A549 (cell line): ENCODE data around the gene MDGA2. TPM values are rescaled to one million over a fixed set of nuclear protein-coding genes. Genes with fewer than 3 reads are reported as not detected.

Experiments
- ATAC-seq, 2 experiments: fragments of 200-7000 bp in 1 of 2; fragments of >200 bp in 1 of 2; cut with Nextera tagmentation in 1 of 2; cut with Tn5 transposase in 1 of 2; 3 replicates each; pipeline versions ENCODE4 v1.8.0 to v1.9.1; 2018 to 2020; ENCODE audit warnings: mild to moderate bottlenecking in 1 of 2, moderate library complexity in 1 of 2
- CTCF ChIA-PET: fragments of 300-600 bp; sonication (Branson Sonifier 250); formaldehyde crosslinking; extraction: SDS; loops from one replicate; lab custom pipeline; 2021; ENCODE audit warnings: antibody characterized with exemption, inconsistent platforms; lab: Yijun Ruan, JAX
- POLR2A ChIA-PET: fragments of 350-600 bp; formaldehyde crosslinking; extraction: SDS; loops from one replicate; lab custom pipeline; 2021; ENCODE audit warnings: antibody characterized with exemption, inconsistent platforms; lab: Yijun Ruan, JAX
- DNase-seq, 2 experiments: peaks; one replicate each; pipeline versions ENCODE4 v3.0.0 to v3.0.0-alpha.2; 2011 to 2016; ENCODE audit warnings: low read depth in 1 of 2, low spot score in 1 of 2
- FAIRE-seq: peaks from 2 replicates; lab custom pipeline; 2011; peaks lifted over from hg19 to GRCh38; lab: Jason Lieb, UNC
- H3K27ac ChIP-seq, 2 experiments: fragments of >200 bp; sonication (Bioruptor Twin); formaldehyde crosslinking; 3 replicates each; pipeline ENCODE4 v1.5.1; 2016 to 2017
- H3K4me1 ChIP-seq: fragments of >200 bp; sonication (Bioruptor Twin); formaldehyde crosslinking; 3 replicates; pipeline ENCODE4 v1.6.1; 2016
- H3K4me2 ChIP-seq: fragments of >200 bp; sonication (Bioruptor Twin); formaldehyde crosslinking; 3 replicates; pipeline ENCODE4 v1.6.1; 2016
- H3K4me3 ChIP-seq: fragments of >200 bp; sonication (Bioruptor Twin); formaldehyde crosslinking; 3 replicates; pipeline ENCODE4 v1.5.1; 2016
- H3K9me3 ChIP-seq: fragments of >200 bp; sonication (Bioruptor Twin); formaldehyde crosslinking; 3 replicates; pipeline ENCODE4 v1.6.1; 2016
- BHLHE40 ChIP-seq: IDR thresholded peaks from 2 replicates; pipeline ENCODE4 v1.6.1; 2012; ENCODE audit warnings: low read depth, low read length, inconsistent platforms
- CBX2 ChIP-seq: fragments of 200-600 bp; sonication (generic); IDR thresholded peaks from 2 replicates; pipeline ENCODE4 v1.6.1; 2016; ENCODE audit warnings: low read depth, mild to moderate bottlenecking, borderline replicate concordance
- ELK1 ChIP-seq: fragments of 150-350 bp; IDR thresholded peaks from 2 replicates; pipeline ENCODE4 v1.6.1; 2014; ENCODE audit warnings: low read depth, mild to moderate bottlenecking, low read length
- ESRRA ChIP-seq: fragments of 150-350 bp; IDR thresholded peaks from 2 replicates; pipeline ENCODE4 v1.6.1; 2014; ENCODE audit warnings: mild to moderate bottlenecking, low read length, borderline replicate concordance
- FOSL2 ChIP-seq, 2 experiments: fragments of 450-650 bp in 1 of 2; fragments of >200 bp in 1 of 2; sonication (Bioruptor Twin) in 1 of 2; formaldehyde crosslinking; IDR thresholded peaks; 2 replicates each; pipeline versions ENCODE4 v1.5.0 to v1.6.1; 2016 to 2020; ENCODE audit warnings: mild to moderate bottlenecking in 1 of 2, moderate library complexity in 1 of 2
- FOXS1 ChIP-seq: fragments of 250-450 bp; sonication (Bioruptor Pico); IDR thresholded peaks from 2 replicates; pipeline ENCODE4 v1.5.0; 2020; ENCODE audit warnings: mild to moderate bottlenecking, moderate library complexity
- GATA3 ChIP-seq: IDR thresholded peaks from 2 replicates; pipeline ENCODE4 v1.6.1; 2012; ENCODE audit warnings: borderline replicate concordance
- HES2 ChIP-seq: fragments of >200 bp; sonication (Bioruptor Twin); formaldehyde crosslinking; IDR thresholded peaks from 2 replicates; pipeline ENCODE4 v1.6.1; 2016
- HEYL ChIP-seq: fragments of 250-450 bp; sonication (Bioruptor Pico); IDR thresholded peaks from 2 replicates; pipeline ENCODE4 v1.8.0; 2021; ENCODE audit warnings: mild to moderate bottlenecking, moderate library complexity
- HOXA7 ChIP-seq: fragments of 250-450 bp; sonication (Bioruptor Pico); IDR thresholded peaks from 2 replicates; pipeline ENCODE4 v1.5.0; 2020; ENCODE audit warnings: mild to moderate bottlenecking, moderate library complexity
- PBX3 ChIP-seq: IDR thresholded peaks from 2 replicates; pipeline ENCODE4 v1.6.1; 2012
- PHF8 ChIP-seq: fragments of 200-600 bp; sonication (generic); IDR thresholded peaks from 2 replicates; pipeline ENCODE4 v1.6.1; 2016; ENCODE audit warnings: low read depth, mild to moderate bottlenecking, antibody characterized with exemption, moderate library complexity, borderline replicate concordance
- POLR2A ChIP-seq: IDR thresholded peaks from 2 replicates; pipeline ENCODE4 v1.6.1; 2012; ENCODE audit warnings: mild to moderate bottlenecking, low read length
- RAD21 ChIP-seq, 2 experiments: fragments of >200 bp in 1 of 2; sonication (Bioruptor Twin) in 1 of 2; formaldehyde crosslinking in 1 of 2; IDR thresholded peaks in 1 of 2; conservative IDR thresholded peaks in 1 of 2; 2 replicates in 1 of 2; 3 replicates in 1 of 2; pipeline ENCODE4 v1.6.1; 2012 to 2018; ENCODE audit warnings: inconsistent platforms in 1 of 2
- RARB ChIP-seq: fragments of 250-450 bp; sonication (Bioruptor Pico); IDR thresholded peaks from 2 replicates; pipeline ENCODE4 v1.8.0; 2021; ENCODE audit warnings: mild to moderate bottlenecking, moderate library complexity
- REST ChIP-seq: fragments of 200-600 bp; sonication (generic); IDR thresholded peaks from 2 replicates; pipeline ENCODE4 v1.6.1; 2016; ENCODE audit warnings: antibody characterized with exemption, mild to moderate bottlenecking, moderate library complexity
- RFX5 ChIP-seq: fragments of 450-650 bp; IDR thresholded peaks from 2 replicates; pipeline ENCODE4 v1.7.1; 2014; ENCODE audit warnings: antibody characterized with exemption, mild to moderate bottlenecking, moderate library complexity
- SREBF2 ChIP-seq: fragments of 450-650 bp; IDR thresholded peaks from 2 replicates; pipeline ENCODE4 v1.6.1; 2014; ENCODE audit warnings: mild to moderate bottlenecking, moderate library complexity
- ZC3H11A ChIP-seq: fragments of 450-650 bp; IDR thresholded peaks from 2 replicates; pipeline ENCODE4 v1.6.1; 2014; ENCODE audit warnings: antibody characterized with exemption, mild to moderate bottlenecking
- WGBS: methylation state at CpG from one replicate; pipeline ENCODE4 v1.1.6; 2017; ENCODE audit errors: missing lambda C conversion rate; 5-methylcytosine and 5-hydroxymethylcytosine counted together
- polyA plus RNA-seq, 4 experiments: library from polyadenylated mRNA; depleted of rRNA in 3 of 4; stranded (reverse); fragments of >200 nt; fragmentation: RNase III in 1 of 4; extraction: RNeasy Plus Mini Kit Qiagen cat#74134 plus additional on column Dnase treatment in 1 of 4; gene quantifications; 2 replicates in 3 of 4; 3 replicates in 1 of 4; pipeline ENCODE4 v1.2.3, GENCODE V29; 2011 to 2017
- TF ChIP-seq, protein P1 (sequence below): IDR thresholded peaks from 2 replicates; pipeline ENCODE4 v1.6.1; 2012; ENCODE audit warnings: low read depth, borderline replicate concordance
- TF ChIP-seq, protein P2 (sequence below): fragments of >200 bp; sonication (Bioruptor Twin); formaldehyde crosslinking; IDR thresholded peaks from 3 replicates; pipeline ENCODE4 v1.6.1; 2016
- TF ChIP-seq, protein P3 (sequence below): fragments of 250-450 bp; sonication (Bioruptor Pico); IDR thresholded peaks from 2 replicates; pipeline ENCODE4 v1.5.0; 2021; ENCODE audit warnings: mild to moderate bottlenecking, moderate library complexity, borderline replicate concordance

The MDGA2 gene
- polyA plus RNA-seq, 2 of the 4 experiments (the other 2 are of a cell fraction): 0.08 to 0.12 TPM

DNA sequence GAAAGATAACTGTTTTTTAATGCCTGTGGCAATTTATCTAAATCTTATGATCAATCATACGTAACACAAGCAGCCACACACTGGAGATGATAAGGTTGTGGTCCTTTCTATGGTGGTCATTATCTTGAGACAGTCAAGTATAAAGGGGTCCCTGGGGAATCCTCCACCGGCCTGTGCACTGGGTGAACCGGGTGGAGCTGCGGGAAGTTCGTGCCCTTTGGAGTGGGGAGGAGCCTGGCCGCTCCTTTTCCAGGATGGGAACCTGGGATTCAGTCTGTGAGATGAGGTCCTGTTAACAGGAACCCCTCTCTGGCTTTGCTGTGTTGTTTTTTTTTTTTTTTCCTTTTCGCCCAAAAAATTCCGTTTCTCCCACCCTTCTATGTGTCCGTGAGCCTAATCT, 856.3 kb downstream of the MDGA2 start:
- TF ChIP-seq ELK1 (no peak), RARB (CRISPR knock-in tag) (no peak), ESRRA (no peak), REST (no peak), FOXS1 (no peak), ZC3H11A (no peak), RAD21 (conservative IDR thresholded peaks at IDR 0.05 in 1 of 2, IDR thresholded peaks at IDR 0.05 in 1 of 2) (no peak), RFX5 (no peak), PBX3 (no peak), FOSL2 (IDR thresholded peaks at IDR 0.05) (no peak), FOSL2 (CRISPR knock-in tag; IDR thresholded peaks at IDR 0.05) (no peak), CBX2 (no peak), HES2 (no peak), PHF8 (no peak), GATA3 (no peak), HOXA7 (CRISPR knock-in tag) (no peak)
- TF ChIP-seq, protein P1, sequence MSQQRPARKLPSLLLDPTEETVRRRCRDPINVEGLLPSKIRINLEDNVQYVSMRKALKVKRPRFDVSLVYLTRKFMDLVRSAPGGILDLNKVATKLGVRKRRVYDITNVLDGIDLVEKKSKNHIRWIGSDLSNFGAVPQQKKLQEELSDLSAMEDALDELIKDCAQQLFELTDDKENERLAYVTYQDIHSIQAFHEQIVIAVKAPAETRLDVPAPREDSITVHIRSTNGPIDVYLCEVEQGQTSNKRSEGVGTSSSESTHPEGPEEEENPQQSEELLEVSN: no peak
- H3K4me1 ChIP-seq: no peaks in the 10 kb centered on the region
- no peak overlapping the region for H3K27ac ChIP-seq
- DNase-seq (no peak), ATAC-seq (no peak), FAIRE-seq (no peak)
- H3K9me3 ChIP-seq: no peaks in the 10 kb centered on the region
- WGBS: 17% methylated on average over 9 of the region's 9 CpGs
- H3K4me3 ChIP-seq: no peak overlapping the region
- ChIA-PET CTCF (interaction anchor here (0.7 kb wide), 1 partner anchor 330 kb away, joined by 3 read pairs; no protein-coding TSS in a partner anchor), POLR2A (no interaction called here)
- H3K4me2 ChIP-seq: no peak overlapping the region

DNA sequence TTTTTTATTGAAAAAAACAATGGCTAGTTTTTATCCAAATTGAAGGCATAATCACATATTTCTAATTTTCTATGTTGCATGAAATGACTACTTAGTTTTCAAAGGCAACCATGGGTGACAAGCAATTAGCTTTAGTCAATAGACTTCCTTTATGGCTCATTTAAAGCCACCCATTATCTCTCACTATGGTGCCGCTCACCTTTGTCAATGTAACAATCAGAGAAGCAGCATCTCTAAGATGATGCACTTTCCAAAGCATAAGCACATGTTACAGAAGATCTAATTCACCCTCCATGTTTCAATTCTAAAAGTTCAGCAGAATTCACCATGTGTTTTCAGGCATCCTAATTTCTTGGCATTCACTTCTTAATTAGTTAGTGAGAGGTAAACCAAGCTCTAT, 857.3 kb downstream of the MDGA2 start:
- no peaks in the 10 kb centered on the region for H3K4me1 ChIP-seq
- ChIA-PET CTCF (no interaction called here), POLR2A (no interaction called here)
- no peak overlapping the region for H3K4me3 ChIP-seq
- no peak overlapping the region for H3K27ac ChIP-seq
- WGBS: 52% methylated on average over 1 of the region's 1 CpG
- no peak overlapping the region for H3K4me2 ChIP-seq
- ATAC-seq (no peak), DNase-seq (no peak), FAIRE-seq (no peak)
- H3K9me3 ChIP-seq: no peaks in the 10 kb centered on the region
- TF ChIP-seq, protein P2, sequence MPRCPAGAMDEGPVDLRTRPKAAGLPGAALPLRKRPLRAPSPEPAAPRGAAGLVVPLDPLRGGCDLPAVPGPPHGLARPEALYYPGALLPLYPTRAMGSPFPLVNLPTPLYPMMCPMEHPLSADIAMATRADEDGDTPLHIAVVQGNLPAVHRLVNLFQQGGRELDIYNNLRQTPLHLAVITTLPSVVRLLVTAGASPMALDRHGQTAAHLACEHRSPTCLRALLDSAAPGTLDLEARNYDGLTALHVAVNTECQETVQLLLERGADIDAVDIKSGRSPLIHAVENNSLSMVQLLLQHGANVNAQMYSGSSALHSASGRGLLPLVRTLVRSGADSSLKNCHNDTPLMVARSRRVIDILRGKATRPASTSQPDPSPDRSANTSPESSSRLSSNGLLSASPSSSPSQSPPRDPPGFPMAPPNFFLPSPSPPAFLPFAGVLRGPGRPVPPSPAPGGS: no peak
- TF ChIP-seq HEYL (no peak), REST (no peak), POLR2A (no peak), SREBF2 (no peak), BHLHE40 (no peak), PHF8 (no peak), HES2 (no peak)
- TF ChIP-seq, protein P3, sequence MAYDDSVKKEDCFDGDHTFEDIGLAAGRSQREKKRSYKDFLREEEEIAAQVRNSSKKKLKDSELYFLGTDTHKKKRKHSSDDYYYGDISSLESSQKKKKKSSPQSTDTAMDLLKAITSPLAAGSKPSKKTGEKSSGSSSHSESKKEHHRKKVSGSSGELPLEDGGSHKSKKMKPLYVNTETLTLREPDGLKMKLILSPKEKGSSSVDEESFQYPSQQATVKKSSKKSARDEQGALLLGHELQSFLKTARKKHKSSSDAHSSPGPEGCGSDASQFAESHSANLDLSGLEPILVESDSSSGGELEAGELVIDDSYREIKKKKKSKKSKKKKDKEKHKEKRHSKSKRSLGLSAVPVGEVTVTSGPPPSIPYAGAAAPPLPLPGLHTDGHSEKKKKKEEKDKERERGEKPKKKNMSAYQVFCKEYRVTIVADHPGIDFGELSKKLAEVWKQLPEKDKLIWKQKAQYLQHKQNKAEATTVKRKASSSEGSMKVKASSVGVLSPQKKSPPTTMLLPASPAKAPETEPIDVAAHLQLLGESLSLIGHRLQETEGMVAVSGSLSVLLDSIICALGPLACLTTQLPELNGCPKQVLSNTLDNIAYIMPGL (CRISPR knock-in tag): no peak
